ENCODE data around the gene HSPA9.

HSPA9 gene

GRCh38 chr5:138575194-138576015 is at the start of gene HSPA9:
TSS of gene HSPA9 (minus strand) at chr5:138575401. CDS start at chr5:138575318, 83 bp downstream.
- Mint-ChIP-seq H3K4me3 (peak within 1 kb of the TSS; percentile 96), H3K36me3 (peaks cover 18% of the 10 kb centered on the region), H3K27me3 (no peaks in the 10 kb centered on the region), H3K9me3 (ENCODE audit: low read depth) (no peaks in the 10 kb centered on the region), H3K4me1 (ENCODE audit: low read depth) (peaks cover 32% of the 10 kb centered on the region), H3K27ac (peak within 1 kb of the TSS; percentile 100)

GRCh38 chr5:138623053-138623452 is 47.9 kb upstream of the HSPA9 start:
- no peaks in the 10 kb centered on the region for H3K9me3 Mint-ChIP-seq (ENCODE audit: low read depth)
- H3K27ac Mint-ChIP-seq, result no peak overlapping the region
- H3K4me3 Mint-ChIP-seq, result no peak overlapping the region
- H3K27me3 Mint-ChIP-seq, result peaks cover 22% of the 10 kb centered on the region
- no peaks in the 10 kb centered on the region for H3K4me1 Mint-ChIP-seq (ENCODE audit: low read depth)
- no peaks in the 10 kb centered on the region for H3K36me3 Mint-ChIP-seq

- no peak overlapping the region for H3K27ac Mint-ChIP-seq
- H3K9me3 Mint-ChIP-seq (ENCODE audit: low read depth), result no peaks in the 10 kb centered on the region
- H3K4me1 Mint-ChIP-seq (ENCODE audit: low read depth), result no peaks in the 10 kb centered on the region
- H3K4me3 Mint-ChIP-seq, result no peak overlapping the region
- H3K36me3 Mint-ChIP-seq, result no peaks in the 10 kb centered on the region
- peaks cover 19% of the 10 kb centered on the region for H3K27me3 Mint-ChIP-seq
Measured at GRCh38 chr5:138622051-138622450, 46.9 kb upstream of the HSPA9 start.

GRCh38 chr5:138620663-138621224 is 45.5 kb upstream of the HSPA9 start:
- H3K36me3 Mint-ChIP-seq, result no peaks in the 10 kb centered on the region
- H3K27me3 Mint-ChIP-seq, result peaks cover 15% of the 10 kb centered on the region
- H3K9me3 Mint-ChIP-seq (ENCODE audit: low read depth), result no peaks in the 10 kb centered on the region
- no peaks in the 10 kb centered on the region for H3K4me1 Mint-ChIP-seq (ENCODE audit: low read depth)
- H3K27ac Mint-ChIP-seq, result no peak overlapping the region
- H3K4me3 Mint-ChIP-seq, result no peak overlapping the region

- no peaks in the 10 kb centered on the region for H3K36me3 Mint-ChIP-seq
- peaks cover 23% of the 10 kb centered on the region for H3K27me3 Mint-ChIP-seq
- H3K27ac Mint-ChIP-seq, result no peak overlapping the region
- H3K9me3 Mint-ChIP-seq (ENCODE audit: low read depth), result no peaks in the 10 kb centered on the region
- H3K4me1 Mint-ChIP-seq (ENCODE audit: low read depth), result peaks cover 3% of the 10 kb centered on the region
- H3K4me3 Mint-ChIP-seq, result no peak overlapping the region
Measured at GRCh38 chr5:138616508-138616907, 41.3 kb upstream of the HSPA9 start.

- Mint-ChIP-seq H3K4me3 (no peak overlapping the region), H3K36me3 (no peaks in the 10 kb centered on the region), H3K4me1 (ENCODE audit: low read depth) (peaks cover 12% of the 10 kb centered on the region), H3K9me3 (ENCODE audit: low read depth) (no peaks in the 10 kb centered on the region), H3K27ac (no peak overlapping the region), H3K27me3 (peaks cover 23% of the 10 kb centered on the region)
Measured at GRCh38 chr5:138615461-138615860, 40.3 kb upstream of the HSPA9 start.

GRCh38 chr5:138611678-138612218 is 36.5 kb upstream of the HSPA9 start:
- H3K36me3 Mint-ChIP-seq, result no peaks in the 10 kb centered on the region
- H3K9me3 Mint-ChIP-seq (ENCODE audit: low read depth), result no peaks in the 10 kb centered on the region
- no peak overlapping the region for H3K27ac Mint-ChIP-seq
- peaks cover 34% of the 10 kb centered on the region for H3K27me3 Mint-ChIP-seq
- H3K4me3 Mint-ChIP-seq, result no peak overlapping the region
- peaks cover 12% of the 10 kb centered on the region for H3K4me1 Mint-ChIP-seq (ENCODE audit: low read depth)

- Mint-ChIP-seq H3K9me3 (ENCODE audit: low read depth) (no peaks in the 10 kb centered on the region), H3K27ac (no peak overlapping the region), H3K36me3 (no peaks in the 10 kb centered on the region), H3K4me3 (peak overlapping the region; percentile 49), H3K4me1 (ENCODE audit: low read depth) (peaks cover 12% of the 10 kb centered on the region), H3K27me3 (peaks cover 32% of the 10 kb centered on the region)
Measured at GRCh38 chr5:138610918-138611677, 35.9 kb upstream of the HSPA9 start.

- no peaks in the 10 kb centered on the region for H3K9me3 Mint-ChIP-seq (ENCODE audit: low read depth)
- H3K4me1 Mint-ChIP-seq (ENCODE audit: low read depth), result peaks cover 12% of the 10 kb centered on the region
- H3K4me3 Mint-ChIP-seq, result peak overlapping the region; percentile 49
- no peaks in the 10 kb centered on the region for H3K36me3 Mint-ChIP-seq
- H3K27me3 Mint-ChIP-seq, result peaks cover 38% of the 10 kb centered on the region
- H3K27ac Mint-ChIP-seq, result no peak overlapping the region
Measured at GRCh38 chr5:138610415-138610917, 35.3 kb upstream of the HSPA9 start.

- Mint-ChIP-seq H3K27me3 (peaks cover 36% of the 10 kb centered on the region), H3K36me3 (no peaks in the 10 kb centered on the region), H3K27ac (no peak overlapping the region), H3K4me3 (no peak overlapping the region), H3K4me1 (ENCODE audit: low read depth) (peaks cover 23% of the 10 kb centered on the region), H3K9me3 (ENCODE audit: low read depth) (no peaks in the 10 kb centered on the region)
Measured at GRCh38 chr5:138606378-138607064, 31.3 kb upstream of the HSPA9 start.

GRCh38 chr5:138605254-138605972 is 30.2 kb upstream of the HSPA9 start:
- Mint-ChIP-seq H3K27me3 (peaks cover 40% of the 10 kb centered on the region), H3K9me3 (ENCODE audit: low read depth) (no peaks in the 10 kb centered on the region), H3K36me3 (no peaks in the 10 kb centered on the region), H3K27ac (no peak overlapping the region), H3K4me3 (no peak overlapping the region), H3K4me1 (ENCODE audit: low read depth) (peaks cover 14% of the 10 kb centered on the region)

- no peak overlapping the region for H3K27ac Mint-ChIP-seq
- H3K27me3 Mint-ChIP-seq, result peaks cover 41% of the 10 kb centered on the region
- H3K4me1 Mint-ChIP-seq (ENCODE audit: low read depth), result peaks cover 14% of the 10 kb centered on the region
- H3K36me3 Mint-ChIP-seq, result no peaks in the 10 kb centered on the region
- no peaks in the 10 kb centered on the region for H3K9me3 Mint-ChIP-seq (ENCODE audit: low read depth)
- no peak overlapping the region for H3K4me3 Mint-ChIP-seq
Measured at GRCh38 chr5:138604176-138604785, 29.1 kb upstream of the HSPA9 start.

- no peak overlapping the region for H3K4me3 Mint-ChIP-seq
- H3K36me3 Mint-ChIP-seq, result no peaks in the 10 kb centered on the region
- peaks cover 14% of the 10 kb centered on the region for H3K4me1 Mint-ChIP-seq (ENCODE audit: low read depth)
- no peaks in the 10 kb centered on the region for H3K9me3 Mint-ChIP-seq (ENCODE audit: low read depth)
- peaks cover 42% of the 10 kb centered on the region for H3K27me3 Mint-ChIP-seq
- no peak overlapping the region for H3K27ac Mint-ChIP-seq
Measured at GRCh38 chr5:138603249-138603920, 28.2 kb upstream of the HSPA9 start.

All from activated naive CD8-positive, alpha-beta T cell (primary cell).